Trophoblast cell (in vitro differentiated cells and primary cell): ENCODE data around the gene MACO1.

Experiments used
- DNase-seq, 2 donors: peaks; one replicate each; pipeline ENCODE4 v3.0.0-alpha.2; 2016
- H2AFZ ChIP-seq: 2 replicates; pipeline ENCODE4 v1.6.1; 2013; ENCODE audit warnings: low read length, moderate library complexity, mild to moderate bottlenecking; ENCODE audit not compliant: insufficient read depth, poor library complexity
- H2AK5ac ChIP-seq: 2 replicates; pipeline ENCODE4 v1.6.1; 2013; ENCODE audit warnings: mild to moderate bottlenecking, low read length
- H2BK120ac ChIP-seq: 2 replicates; pipeline ENCODE4 v1.6.1; 2013; ENCODE audit warnings: low read length, mild to moderate bottlenecking, moderate library complexity; ENCODE audit not compliant: insufficient read depth, poor library complexity
- H2BK12ac ChIP-seq: 2 replicates; pipeline ENCODE4 v1.6.1; 2013; ENCODE audit warnings: mild to moderate bottlenecking, low read length, moderate library complexity
- H2BK5ac ChIP-seq: 2 replicates; pipeline ENCODE4 v1.6.1; 2013; ENCODE audit warnings: low read length, low read depth, moderate library complexity, mild to moderate bottlenecking; ENCODE audit not compliant: poor library complexity
- H3K14ac ChIP-seq: 2 replicates; pipeline ENCODE4 v1.6.1; 2013; ENCODE audit warnings: mild to moderate bottlenecking, low read length
- H3K18ac ChIP-seq: 2 replicates; pipeline ENCODE4 v1.6.1; 2013; ENCODE audit warnings: mild to moderate bottlenecking, low read length
- H3K23ac ChIP-seq: 2 replicates; pipeline ENCODE4 v1.6.1; 2013; ENCODE audit warnings: low read length
- H3K27ac ChIP-seq: 2 replicates; pipeline ENCODE4 v1.5.1; 2013; ENCODE audit warnings: low read depth, mild to moderate bottlenecking, inconsistent platforms, low read length, moderate library complexity
- H3K27me3 ChIP-seq: 2 replicates; pipeline ENCODE4 v1.6.1; 2013; ENCODE audit warnings: inconsistent platforms, mild to moderate bottlenecking, low read length, moderate library complexity; ENCODE audit not compliant: insufficient read depth
- H3K36me3 ChIP-seq, 2 experiments: 1 replicate in 1 of 2; 2 replicates in 1 of 2; pipeline ENCODE4 v1.6.1; 2013; ENCODE audit warnings: low read length in 2 of 2, mild to moderate bottlenecking in 2 of 2, moderate library complexity in 1 of 2; ENCODE audit not compliant: insufficient read depth in 2 of 2, control insufficient read depth in 1 of 2
- H3K4ac ChIP-seq: 2 replicates; pipeline ENCODE4 v1.6.1; 2013; ENCODE audit warnings: low read depth, mild to moderate bottlenecking, low read length, moderate library complexity
- H3K4me1 ChIP-seq, 2 experiments: 1 replicate in 1 of 2; 2 replicates in 1 of 2; pipeline ENCODE4 v1.6.1; 2013; ENCODE audit warnings: low read length in 2 of 2, mild to moderate bottlenecking in 2 of 2, moderate library complexity in 1 of 2; ENCODE audit not compliant: insufficient read depth in 2 of 2, control insufficient read depth in 1 of 2
- H3K4me2 ChIP-seq: 2 replicates; pipeline ENCODE4 v1.6.1; 2013; ENCODE audit warnings: inconsistent platforms, mild to moderate bottlenecking, low read length, moderate library complexity
- H3K4me3 ChIP-seq: 2 replicates; pipeline ENCODE4 v1.5.1; 2013; ENCODE audit warnings: mild to moderate bottlenecking, low read depth, low read length, inconsistent platforms
- H3K79me1 ChIP-seq: one replicate; pipeline ENCODE4 v1.6.1; 2013; ENCODE audit warnings: low read length
- H3K79me2 ChIP-seq: 2 replicates; pipeline ENCODE4 v1.6.1; 2013; ENCODE audit warnings: low read length, mild to moderate bottlenecking; ENCODE audit not compliant: control insufficient read depth, insufficient read depth, poor library complexity
- H3K9ac ChIP-seq: 2 replicates; pipeline ENCODE4 v1.6.1; 2013; ENCODE audit warnings: mild to moderate bottlenecking, low read length
- H3K9me3 ChIP-seq: 2 replicates; pipeline ENCODE4 v1.6.1; 2013; ENCODE audit warnings: low read depth, mild to moderate bottlenecking, control low read depth, inconsistent platforms, low read length; ENCODE audit not compliant: insufficient read depth
- H4K12ac ChIP-seq: 2 replicates; pipeline ENCODE4 v1.6.1; 2013; ENCODE audit warnings: low read depth, mild to moderate bottlenecking, low read length, moderate library complexity
- H4K8ac ChIP-seq: 2 replicates; pipeline ENCODE4 v1.6.1; 2013; ENCODE audit warnings: low read depth, mild to moderate bottlenecking, low read length, moderate library complexity
- H4K91ac ChIP-seq: one replicate; pipeline ENCODE4 v1.6.1; 2013; ENCODE audit warnings: low read depth, mild to moderate bottlenecking, low read length, moderate library complexity
- WGBS: extraction: QIAGEN DNeasy Blood & Tissue Kit; methylation state at CpG from one replicate; pipeline ENCODE4 v1.1.7; 2013; ENCODE audit warnings: missing lambda C conversion rate; ENCODE audit not compliant: insufficient read length, insufficient coverage; ENCODE audit errors: extremely low coverage; 5-methylcytosine and 5-hydroxymethylcytosine counted together

The MACO1 gene

GRCh38 chr1:25543425-25544242, 112.9 kb downstream of the MACO1 start, which contains the start of gene LDLRAP1:
Gene LDLRAP1, plus strand, starts transcription at chr1:25543606. Its CDS starts 93 bp downstream, at chr1:25543699.
- Histone ChIP-seq H3K14ac (peak within 1 kb of the TSS; percentile 91), H2BK5ac (peak within 1 kb of the TSS; percentile 38), H3K79me2 (peaks cover 7% of the 10 kb centered on the region), H3K79me1 (peaks cover 5% of the 10 kb centered on the region), H2BK120ac (peak within 1 kb of the TSS; percentile 89), H3K36me3 (no peaks in the 10 kb centered on the region), H3K18ac (peak within 1 kb of the TSS; percentile 85), H3K9me3 (no peaks in the 10 kb centered on the region), H4K12ac (peak within 1 kb of the TSS; percentile 70), H4K8ac (peak within 1 kb of the TSS; percentile 87), H3K27ac (peak within 1 kb of the TSS; percentile 7), H2AFZ (peak within 1 kb of the TSS; percentile 89), H3K4me1 (peaks cover 11 to 12% of the 10 kb centered on the region in 2 experiments), H3K4me2 (peak within 1 kb of the TSS; percentile 97), H4K91ac (peak within 1 kb of the TSS; percentile 76), H3K27me3 (no peaks in the 10 kb centered on the region), H3K4me3 (peak within 1 kb of the TSS; percentile 79), H3K4ac (peak within 1 kb of the TSS; percentile 41), H3K23ac (no peak within 1 kb of the TSS), H2AK5ac (peak within 1 kb of the TSS; percentile 12), H2BK12ac (no peak within 1 kb of the TSS), H3K9ac (peak within 1 kb of the TSS; percentile 28)
- no CpG with 5 or more reads among the region's 99 CpGs for WGBS
- peak; percentile 71 to 89 for DNase-seq

DNA sequence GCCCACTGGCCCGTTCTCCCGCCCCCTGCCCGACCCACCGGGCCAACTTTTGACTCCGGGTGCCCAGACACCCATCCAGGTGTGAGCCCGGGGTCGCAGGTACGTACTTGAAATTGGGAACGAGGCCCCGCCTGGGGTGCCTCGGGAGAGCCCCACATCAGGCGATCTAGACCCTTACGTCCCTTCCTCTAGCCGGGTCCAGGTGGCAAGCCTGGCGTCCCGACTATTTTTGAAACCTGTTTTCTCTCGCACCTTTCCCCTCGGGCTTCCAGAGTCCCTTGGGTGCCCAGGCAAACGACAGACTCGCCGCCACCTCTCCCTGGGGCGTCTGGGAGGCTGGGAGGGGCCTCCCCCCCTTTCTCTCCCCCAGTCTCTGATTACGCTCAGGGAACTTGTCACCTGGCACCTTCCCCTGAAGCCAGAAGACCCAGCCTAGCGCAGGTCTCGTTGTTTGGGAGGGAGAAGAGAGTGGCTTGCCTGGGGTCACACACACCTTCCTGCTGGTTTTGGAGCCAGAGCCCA, 113.6 kb downstream of the MACO1 start:
- H4K91ac ChIP-seq = peak overlapping the region; percentile 76
- no peak overlapping the region for H2BK12ac ChIP-seq
- peak overlapping the region; percentile 70 for H4K12ac ChIP-seq
- peak overlapping the region; percentile 89 for H2AFZ ChIP-seq
- peak overlapping the region; percentile 28 for H3K9ac ChIP-seq
- H3K9me3 ChIP-seq = no peaks in the 10 kb centered on the region
- H2AK5ac ChIP-seq = no peak overlapping the region
- H3K79me1 ChIP-seq = peaks cover 5% of the 10 kb centered on the region
- H3K36me3 ChIP-seq = no peaks in the 10 kb centered on the region
- H3K23ac ChIP-seq = no peak overlapping the region
- H2BK120ac ChIP-seq = no peak overlapping the region
- H3K4me2 ChIP-seq = peak overlapping the region; percentile 97
- peak overlapping the region; percentile 85 for H3K18ac ChIP-seq
- peak overlapping the region; percentile 87 for H4K8ac ChIP-seq
- WGBS = no CpG with 5 or more reads among the region's 25 CpGs
- H3K4me3 ChIP-seq = peak overlapping the region; percentile 79
- DNase-seq = no peak
- H2BK5ac ChIP-seq = no peak overlapping the region
- H3K27me3 ChIP-seq = no peaks in the 10 kb centered on the region
- H3K4ac ChIP-seq = no peak overlapping the region
- H3K27ac ChIP-seq = no peak overlapping the region
- H3K4me1 ChIP-seq = peaks cover 10 to 11% of the 10 kb centered on the region in 2 experiments
- H3K79me2 ChIP-seq = peaks cover 7% of the 10 kb centered on the region
- H3K14ac ChIP-seq = peak overlapping the region; percentile 91

GRCh38 chr1:25544819-25545218, 114.1 kb downstream of the MACO1 start:
- WGBS = no CpG with 5 or more reads among the region's 6 CpGs
- no peak overlapping the region for H3K9ac ChIP-seq
- no peak overlapping the region for H3K18ac ChIP-seq
- no peaks in the 10 kb centered on the region for H3K36me3 ChIP-seq
- H4K91ac ChIP-seq = no peak overlapping the region
- no peak overlapping the region for H3K27ac ChIP-seq
- no peak overlapping the region for H2BK120ac ChIP-seq
- peak overlapping the region; percentile 97 for H3K4me2 ChIP-seq
- H2BK12ac ChIP-seq = no peak overlapping the region
- no peak overlapping the region for H2AFZ ChIP-seq
- H3K23ac ChIP-seq = no peak overlapping the region
- H3K79me1 ChIP-seq = peaks cover 5% of the 10 kb centered on the region
- no peak overlapping the region for H3K4me3 ChIP-seq
- H2BK5ac ChIP-seq = no peak overlapping the region
- DNase-seq = no peak
- no peak overlapping the region for H2AK5ac ChIP-seq
- no peaks in the 10 kb centered on the region for H3K9me3 ChIP-seq
- peaks cover 10 to 15% of the 10 kb centered on the region in 2 experiments for H3K4me1 ChIP-seq
- peaks cover 7% of the 10 kb centered on the region for H3K79me2 ChIP-seq
- no peak overlapping the region for H4K12ac ChIP-seq
- no peak overlapping the region for H3K4ac ChIP-seq
- H4K8ac ChIP-seq = no peak overlapping the region
- no peak overlapping the region for H3K14ac ChIP-seq
- no peaks in the 10 kb centered on the region for H3K27me3 ChIP-seq

DNA sequence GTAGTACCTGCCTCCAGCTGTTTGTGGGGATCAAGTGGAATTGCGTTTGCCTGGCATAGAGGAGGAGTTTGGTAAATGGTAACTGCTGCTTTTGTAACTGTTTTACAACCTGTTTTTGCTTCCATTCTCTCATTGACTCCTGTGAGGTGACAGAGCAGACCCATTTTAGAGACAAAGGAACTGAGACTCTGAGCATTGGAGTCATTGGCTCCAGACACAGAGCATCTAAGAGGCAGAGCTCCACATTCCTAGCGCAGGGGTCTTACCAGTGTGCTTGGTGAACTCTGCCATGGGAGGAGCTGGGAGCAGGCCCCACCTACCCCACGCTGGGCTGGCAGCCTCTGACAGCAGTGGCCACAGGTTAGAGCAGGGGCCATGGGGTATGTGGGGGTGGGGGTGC, 115.1 kb downstream of the MACO1 start:
- no peak overlapping the region for H4K8ac ChIP-seq
- no peak overlapping the region for H3K9ac ChIP-seq
- no peak overlapping the region for H2BK5ac ChIP-seq
- H3K4me1 ChIP-seq = peaks cover 10 to 23% of the 10 kb centered on the region in 2 experiments
- no peak overlapping the region for H2BK12ac ChIP-seq
- H3K27me3 ChIP-seq = no peaks in the 10 kb centered on the region
- H3K4ac ChIP-seq = no peak overlapping the region
- no CpG with 5 or more reads among the region's 3 CpGs for WGBS
- peaks cover 7% of the 10 kb centered on the region for H3K79me2 ChIP-seq
- no peak overlapping the region for H4K91ac ChIP-seq
- H4K12ac ChIP-seq = no peak overlapping the region
- H3K79me1 ChIP-seq = peaks cover 5% of the 10 kb centered on the region
- no peak overlapping the region for H3K27ac ChIP-seq
- H3K9me3 ChIP-seq = no peaks in the 10 kb centered on the region
- H3K4me3 ChIP-seq = no peak overlapping the region
- DNase-seq = no peak
- H2BK120ac ChIP-seq = no peak overlapping the region
- H3K14ac ChIP-seq = no peak overlapping the region
- H3K18ac ChIP-seq = no peak overlapping the region
- no peak overlapping the region for H3K23ac ChIP-seq
- no peak overlapping the region for H3K4me2 ChIP-seq
- H3K36me3 ChIP-seq = no peaks in the 10 kb centered on the region
- no peak overlapping the region for H2AFZ ChIP-seq
- H2AK5ac ChIP-seq = no peak overlapping the region
